SK-N-SH treated with all-trans-retinoic acid at 6 μM for 48 hours (cell line): ENCODE measurements around the gene B4GAT1.

Source experiments
- ATAC-seq: fragments of 200-7000 bp; cut with Tn5 transposase; 3 replicates; pipeline ENCODE4 v1.9.1; 2020; ENCODE audit warnings: mild to moderate bottlenecking, moderate library complexity
- ARNTL ChIP-seq: fragments of 450-650 bp; formaldehyde crosslinking; IDR thresholded peaks from 2 replicates; pipeline ENCODE4 v1.5.0; 2020; ENCODE audit warnings: low read depth, mild to moderate bottlenecking, moderate library complexity, borderline replicate concordance
- BACH2 ChIP-seq: fragments of 250-450 bp; sonication (Bioruptor Pico); IDR thresholded peaks from 2 replicates; pipeline ENCODE4 v1.9.0; 2021; ENCODE audit warnings: mild to moderate bottlenecking, borderline replicate concordance
- CSRNP3 ChIP-seq: fragments of 250-450 bp; sonication (Bioruptor Pico); IDR thresholded peaks from 2 replicates; pipeline ENCODE4 v1.5.1; 2021; ENCODE audit warnings: mild to moderate bottlenecking, moderate library complexity
- ESRRG ChIP-seq: fragments of 250-450 bp; sonication (Bioruptor Pico); IDR thresholded peaks from 2 replicates; pipeline ENCODE4 v1.6.1; 2021; ENCODE audit warnings: mild to moderate bottlenecking
- GLIS3 ChIP-seq: fragments of 250-450 bp; sonication (Bioruptor Pico); IDR thresholded peaks from 2 replicates; pipeline ENCODE4 v1.5.0; 2020; ENCODE audit warnings: mild to moderate bottlenecking, moderate library complexity
- OSR1 ChIP-seq: fragments of 250-450 bp; sonication (Bioruptor Pico); IDR thresholded peaks from 2 replicates; pipeline ENCODE4 v1.8.0; 2022; ENCODE audit warnings: moderate library complexity, mild to moderate bottlenecking, inconsistent platforms
- PATZ1 ChIP-seq: fragments of 250-450 bp; sonication (Bioruptor Pico); IDR thresholded peaks from 2 replicates; pipeline ENCODE4 v1.8.0; 2020; ENCODE audit warnings: mild to moderate bottlenecking, moderate library complexity, borderline replicate concordance
- POU6F1 ChIP-seq: fragments of 250-450 bp; sonication (Bioruptor Pico); IDR thresholded peaks from 2 replicates; pipeline ENCODE4 v1.8.0; 2021; ENCODE audit warnings: low read depth, mild to moderate bottlenecking, moderate library complexity, borderline replicate concordance
- PPARA ChIP-seq: fragments of 250-450 bp; sonication (Bioruptor Pico); IDR thresholded peaks from 2 replicates; pipeline ENCODE4 v1.5.0; 2020; ENCODE audit warnings: mild to moderate bottlenecking, borderline replicate concordance
- RARB ChIP-seq: fragments of 250-450 bp; sonication (Bioruptor Pico); IDR thresholded peaks from 2 replicates; pipeline ENCODE4 v1.8.0; 2021; ENCODE audit warnings: mild to moderate bottlenecking, moderate library complexity
- SNAI2 ChIP-seq: fragments of 250-450 bp; sonication (Bioruptor Pico); IDR thresholded peaks from 2 replicates; pipeline ENCODE4 v1.5.0; 2020; ENCODE audit warnings: mild to moderate bottlenecking, moderate library complexity
- TCF4 ChIP-seq: fragments of 250-450 bp; sonication (Bioruptor Pico); IDR thresholded peaks from 2 replicates; pipeline ENCODE4 v1.8.0; 2021; ENCODE audit warnings: mild to moderate bottlenecking, moderate library complexity, borderline replicate concordance
- TOX ChIP-seq: fragments of 250-450 bp; sonication (Bioruptor Pico); IDR thresholded peaks from 2 replicates; pipeline ENCODE4 v1.8.0; 2021; ENCODE audit warnings: mild to moderate bottlenecking, moderate library complexity, borderline replicate concordance
- TSHZ2 ChIP-seq: fragments of 250-450 bp; sonication (Bioruptor Pico); IDR thresholded peaks from 2 replicates; pipeline ENCODE4 v1.5.0; 2020; ENCODE audit warnings: mild to moderate bottlenecking, moderate library complexity
- ZC3H10 ChIP-seq: fragments of 250-450 bp; sonication (Bioruptor Pico); IDR thresholded peaks from 2 replicates; pipeline ENCODE4 v1.5.1; 2021; ENCODE audit warnings: mild to moderate bottlenecking, moderate library complexity
- ZFP3 ChIP-seq: fragments of 250-450 bp; sonication (Bioruptor Pico); IDR thresholded peaks from 2 replicates; pipeline ENCODE4 v1.5.0; 2020; ENCODE audit warnings: mild to moderate bottlenecking, moderate library complexity
- ZFP30 ChIP-seq: fragments of 450-650 bp; formaldehyde crosslinking; IDR thresholded peaks from 2 replicates; pipeline ENCODE4 v1.5.0; 2022; ENCODE audit warnings: mild to moderate bottlenecking, moderate library complexity
- ZNF565 ChIP-seq: fragments of 450-650 bp; formaldehyde crosslinking; conservative IDR thresholded peaks from 2 replicates; pipeline ENCODE4 v1.5.0; 2020; ENCODE audit warnings: low read depth, mild to moderate bottlenecking, moderate library complexity
- ZNF8 ChIP-seq: fragments of 450-650 bp; formaldehyde crosslinking; IDR thresholded peaks from 2 replicates; pipeline ENCODE4 v1.5.0; 2020; ENCODE audit warnings: mild to moderate bottlenecking, moderate library complexity

The B4GAT1 gene

GRCh38 chr11:66343176-66343575 lies 4.3 kb downstream of the B4GAT1 start:
- TF ChIP-seq ZC3H10 (CRISPR knock-in tag) (no peak), TCF4 (CRISPR knock-in tag) (no peak), PATZ1 (CRISPR knock-in tag) (no peak), ZFP3 (CRISPR knock-in tag) (no peak), PPARA (no peak), BACH2 (CRISPR knock-in tag) (no peak), ARNTL (no peak), TOX (CRISPR knock-in tag) (no peak), SNAI2 (no peak), ESRRG (CRISPR knock-in tag) (no peak), POU6F1 (CRISPR knock-in tag) (no peak), ZFP30 (CRISPR knock-in tag) (no peak), RARB (no peak), ZNF8 (CRISPR knock-in tag) (no peak), TSHZ2 (CRISPR knock-in tag) (no peak), ZNF565 (CRISPR knock-in tag) (no peak)
- TF ChIP-seq, all 23 proteins: peak for 0
- no peak for ATAC-seq

- no peak for ATAC-seq
- TF ChIP-seq GLIS3 = no peak
These were observed 5.8 kb downstream of the B4GAT1 start for GRCh38 chr11:66341502-66342126.

- TF ChIP-seq ARNTL (no peak), ZC3H10 (CRISPR knock-in tag) (no peak)
- no peak for ATAC-seq
These were observed 6.6 kb downstream of the B4GAT1 start for GRCh38 chr11:66340596-66341501.

- ATAC-seq = no peak
- TF ChIP-seq ZFP3 (CRISPR knock-in tag) = no peak
- TF ChIP-seq GLIS3 = no peak
- TF ChIP-seq PATZ1 (CRISPR knock-in tag) = no peak
- no peak for TF ChIP-seq OSR1 (CRISPR knock-in tag)
- TF ChIP-seq ZNF8 (CRISPR knock-in tag) = no peak
- no peak for TF ChIP-seq CSRNP3 (CRISPR knock-in tag)
- no peak for TF ChIP-seq ESRRG (CRISPR knock-in tag)
- no peak for TF ChIP-seq SNAI2
- no peak for TF ChIP-seq BACH2 (CRISPR knock-in tag)
- no peak for TF ChIP-seq ZFP30 (CRISPR knock-in tag)
- TF ChIP-seq RARB = no peak
- TF ChIP-seq TSHZ2 (CRISPR knock-in tag) = no peak
- TF ChIP-seq TOX (CRISPR knock-in tag) = no peak
- TF ChIP-seq ARNTL = no peak
- no peak for TF ChIP-seq TCF4 (CRISPR knock-in tag)
These were observed 7.5 kb downstream of the B4GAT1 start for GRCh38 chr11:66339686-66340483.
